Measurements from ENCODE around the gene KDELR3.

KDELR3 gene

DNA sequence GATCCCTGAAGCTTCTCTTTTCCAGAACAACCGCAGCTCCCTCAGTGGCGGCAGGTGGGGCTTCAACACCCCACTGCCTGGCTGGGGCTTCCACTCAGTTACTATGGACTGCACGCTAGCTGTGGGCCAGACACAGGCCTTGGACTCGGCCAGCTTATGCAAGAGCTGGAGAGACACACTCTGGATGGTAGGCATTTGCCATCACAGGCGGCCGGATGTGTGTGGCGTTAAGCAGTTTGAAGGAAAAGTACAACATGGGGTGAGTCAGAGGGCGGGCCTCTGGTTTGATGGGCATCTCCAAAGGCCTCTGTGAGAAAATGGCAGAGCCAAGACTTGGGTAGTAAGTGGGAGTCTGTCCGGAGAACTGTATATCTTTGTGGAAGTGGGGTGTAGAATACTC is 30.5 kb upstream of the KDELR3 start:
- in situ Hi-C loops (cut with MboI; ENCODE audit: low sequenced_read_pairs): no loop called here

GRCh38 chr22:38440747-38441350 is 27.0 kb upstream of the KDELR3 start:
- in situ Hi-C loops (cut with MboI; ENCODE audit: low sequenced_read_pairs): no loop called here

GRCh38 chr22:38441620-38442287 is 26.1 kb upstream of the KDELR3 start:
- in situ Hi-C loops (cut with MboI; ENCODE audit: low sequenced_read_pairs): no loop called here

DNA sequence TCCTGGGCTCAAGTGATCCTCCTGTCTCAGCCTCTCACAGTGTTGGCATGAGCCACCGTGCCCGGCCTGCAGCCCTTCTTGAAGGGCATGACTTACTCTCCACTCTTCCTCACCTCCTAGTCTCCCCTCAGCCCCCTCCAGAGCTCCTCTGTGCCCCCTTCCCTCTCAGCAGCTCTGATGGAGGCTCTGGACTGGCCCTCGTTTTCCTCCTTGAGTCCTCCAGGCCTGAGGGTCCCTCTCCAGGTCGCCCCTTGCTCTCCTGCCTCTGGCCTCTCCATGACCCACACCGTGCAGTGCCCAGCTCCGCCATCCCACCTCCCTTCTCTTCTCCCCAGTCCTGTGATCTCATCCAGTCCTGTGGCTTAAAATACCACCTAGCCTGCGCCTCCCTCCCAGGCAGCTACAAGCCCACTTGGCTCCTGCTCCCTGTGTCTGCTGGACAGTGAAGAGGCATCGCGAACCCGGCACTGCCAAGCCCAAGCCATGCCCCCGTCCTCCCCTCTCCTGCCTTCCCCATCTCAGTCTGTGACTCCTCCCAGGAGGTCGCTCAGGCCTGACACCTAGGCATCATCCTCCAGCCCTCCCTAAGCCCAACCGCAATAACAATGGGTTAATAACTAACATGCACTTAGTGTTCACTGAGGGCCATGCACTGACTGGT is 24.8 kb upstream of the KDELR3 start:
- in situ Hi-C loops (cut with MboI; ENCODE audit: low sequenced_read_pairs): no loop called here

GRCh38 chr22:38443628-38444521 is 24.0 kb upstream of the KDELR3 start:
- in situ Hi-C loops (cut with MboI; ENCODE audit: low sequenced_read_pairs): no loop called here

DNA sequence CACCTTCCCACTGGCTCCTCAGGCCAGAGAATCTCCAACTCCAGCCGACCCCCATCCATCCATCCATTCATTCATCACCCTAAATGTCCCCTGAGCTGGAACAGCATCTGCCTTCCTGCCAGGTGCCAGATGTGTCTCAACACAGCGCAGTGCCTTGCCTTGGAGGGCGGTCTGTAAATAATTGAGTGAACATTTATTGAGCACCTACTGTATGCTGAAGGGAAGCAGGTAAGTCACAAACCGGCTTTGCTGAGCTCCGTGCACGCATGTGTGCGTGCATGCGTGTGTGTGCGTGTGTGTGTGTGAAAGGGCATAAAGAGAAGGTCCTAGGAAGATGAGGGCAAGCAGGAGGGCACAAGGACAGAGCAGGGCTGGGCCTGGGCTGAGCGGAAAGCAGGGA is 23.1 kb upstream of the KDELR3 start:
- in situ Hi-C loops (cut with MboI; ENCODE audit: low sequenced_read_pairs): no loop called here

- in situ Hi-C loops (cut with MboI; ENCODE audit: low sequenced_read_pairs): no loop called here
Observed at GRCh38 chr22:38446018-38446601, 21.8 kb upstream of the KDELR3 start.

GRCh38 chr22:38448945-38449745 is 18.8 kb upstream of the KDELR3 start:
- in situ Hi-C loops (cut with MboI; ENCODE audit: low sequenced_read_pairs): no loop called here

DNA sequence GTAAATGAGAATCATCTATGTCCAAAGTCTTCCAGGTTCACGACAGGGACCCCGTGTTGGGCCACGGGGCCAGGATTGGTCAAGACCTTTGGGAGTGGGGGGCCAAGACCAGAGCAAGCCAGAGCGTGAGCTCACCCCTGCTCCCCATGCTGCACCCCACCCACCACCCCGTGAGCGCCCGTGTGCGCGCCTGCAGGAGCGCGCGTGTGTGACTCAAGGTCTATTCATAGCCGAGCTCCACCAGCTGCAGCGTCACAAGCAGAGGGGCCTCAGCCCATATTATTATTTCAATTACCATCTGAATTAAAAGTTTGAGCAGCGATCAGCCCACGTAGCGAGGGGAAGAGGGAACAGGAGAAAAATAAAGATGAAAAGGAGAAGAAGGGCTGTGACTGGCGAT is 18.1 kb upstream of the KDELR3 start:
- in situ Hi-C loops (cut with MboI; ENCODE audit: low sequenced_read_pairs): no loop called here

DNA sequence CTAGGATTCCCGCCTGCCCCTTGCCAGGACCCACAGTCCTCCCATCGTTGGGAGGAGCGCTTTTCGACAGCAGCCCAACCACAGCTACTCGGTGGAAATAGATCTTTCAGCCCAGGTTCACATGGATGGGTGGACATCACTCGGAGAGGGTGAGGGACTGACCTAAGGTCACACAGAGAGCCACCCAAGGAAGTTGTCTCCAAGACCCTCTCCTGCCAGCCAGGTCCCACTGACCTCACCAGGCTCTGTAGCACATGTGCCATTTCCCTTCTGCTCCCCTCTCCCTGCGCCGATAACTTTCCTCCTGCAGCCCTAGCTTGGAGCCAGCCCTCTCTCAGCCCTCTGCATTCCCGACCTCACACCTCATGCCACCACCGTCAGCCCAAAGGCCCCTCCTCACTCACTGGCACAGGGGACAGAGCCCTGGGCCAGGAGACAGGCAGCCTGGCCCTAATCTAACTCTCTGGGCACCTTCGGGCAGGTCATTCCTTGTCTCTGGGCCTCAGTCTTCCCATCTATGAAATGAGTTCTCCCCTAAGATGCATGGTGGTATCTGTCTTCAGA is 17.6 kb upstream of the KDELR3 start:
- in situ Hi-C loops (cut with MboI; ENCODE audit: low sequenced_read_pairs): no loop called here

GRCh38 chr22:38451404-38451803 is 16.5 kb upstream of the KDELR3 start:
- in situ Hi-C loops (cut with MboI; ENCODE audit: low sequenced_read_pairs): no loop called here

DNA sequence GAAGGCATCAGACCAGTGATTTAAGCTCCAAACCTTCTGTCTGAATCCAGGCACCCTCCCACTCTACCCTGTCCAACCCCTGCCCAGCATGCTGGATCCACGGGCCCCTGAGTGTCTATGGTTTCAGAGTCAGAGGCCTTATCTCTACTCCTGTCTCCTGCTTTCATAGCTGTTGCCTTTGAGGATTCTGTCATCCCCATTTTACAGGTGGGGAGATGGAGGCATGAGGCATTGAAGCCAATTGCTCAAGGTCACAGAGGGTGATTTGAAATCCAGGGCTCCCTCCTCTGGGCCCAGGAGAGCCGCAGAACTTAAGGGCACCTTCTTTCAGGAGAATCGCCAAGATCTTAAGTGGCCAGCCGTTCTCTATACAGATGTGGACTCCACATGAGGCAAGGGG is 16.0 kb upstream of the KDELR3 start:
- in situ Hi-C loops (cut with MboI; ENCODE audit: low sequenced_read_pairs): no loop called here

- in situ Hi-C loops (cut with MboI; ENCODE audit: low sequenced_read_pairs): no loop called here
Observed at GRCh38 chr22:38452373-38453065, 15.4 kb upstream of the KDELR3 start.

GRCh38 chr22:38453066-38453672 is 14.7 kb upstream of the KDELR3 start:
- in situ Hi-C loops (cut with MboI; ENCODE audit: low sequenced_read_pairs): no loop called here

- in situ Hi-C loops (cut with MboI; ENCODE audit: low sequenced_read_pairs): no loop called here
Observed at GRCh38 chr22:38453996-38454352, 13.9 kb upstream of the KDELR3 start.

- in situ Hi-C loops (cut with MboI; ENCODE audit: low sequenced_read_pairs): no loop called here
Observed at GRCh38 chr22:38454353-38455075, 13.4 kb upstream of the KDELR3 start.

DNA sequence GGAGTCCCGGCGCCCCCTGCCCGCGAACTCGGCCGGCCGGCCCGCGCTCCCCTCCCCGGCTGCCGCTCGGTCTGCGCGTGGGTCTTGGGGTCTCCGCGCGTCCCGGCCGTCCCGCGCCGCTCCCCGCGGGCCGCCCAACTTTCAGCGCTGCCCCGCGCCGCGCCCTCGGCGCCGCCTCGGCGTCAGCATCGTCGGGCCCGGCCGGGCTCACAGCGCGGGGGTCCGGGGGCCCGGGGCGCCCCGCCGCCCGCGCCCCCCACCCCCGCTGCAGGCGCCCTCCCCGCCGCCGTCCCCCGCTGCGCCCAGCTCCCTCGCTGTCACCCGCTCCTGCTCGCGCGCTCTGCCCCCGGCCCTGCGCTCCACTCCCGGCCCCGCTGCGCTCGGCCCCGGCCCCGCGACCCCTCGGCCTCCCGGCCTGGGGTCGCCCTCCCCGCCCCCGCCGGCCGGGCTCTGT is 12.8 kb upstream of the KDELR3 start, which contains the start of gene KCNJ4:
TSS of gene KCNJ4 (minus strand) at position 124 of the 454 bp plus-strand sequence. CDS start 27,067 bp downstream, outside the sequence.
- in situ Hi-C loops (cut with MboI; ENCODE audit: low sequenced_read_pairs): no loop called here
